GM18517 (cell line): ENCODE measurements around the gene ADGRL2.

Source experiments
- ATAC-seq: cut with Tn5 transposase; IDR thresholded peaks from one replicate; pipeline ENCODE4 v1.9.1; 2021; ENCODE audit warnings: mild to moderate bottlenecking, moderate library complexity; ENCODE audit not compliant: unreplicated experiment

The ADGRL2 gene

DNA sequence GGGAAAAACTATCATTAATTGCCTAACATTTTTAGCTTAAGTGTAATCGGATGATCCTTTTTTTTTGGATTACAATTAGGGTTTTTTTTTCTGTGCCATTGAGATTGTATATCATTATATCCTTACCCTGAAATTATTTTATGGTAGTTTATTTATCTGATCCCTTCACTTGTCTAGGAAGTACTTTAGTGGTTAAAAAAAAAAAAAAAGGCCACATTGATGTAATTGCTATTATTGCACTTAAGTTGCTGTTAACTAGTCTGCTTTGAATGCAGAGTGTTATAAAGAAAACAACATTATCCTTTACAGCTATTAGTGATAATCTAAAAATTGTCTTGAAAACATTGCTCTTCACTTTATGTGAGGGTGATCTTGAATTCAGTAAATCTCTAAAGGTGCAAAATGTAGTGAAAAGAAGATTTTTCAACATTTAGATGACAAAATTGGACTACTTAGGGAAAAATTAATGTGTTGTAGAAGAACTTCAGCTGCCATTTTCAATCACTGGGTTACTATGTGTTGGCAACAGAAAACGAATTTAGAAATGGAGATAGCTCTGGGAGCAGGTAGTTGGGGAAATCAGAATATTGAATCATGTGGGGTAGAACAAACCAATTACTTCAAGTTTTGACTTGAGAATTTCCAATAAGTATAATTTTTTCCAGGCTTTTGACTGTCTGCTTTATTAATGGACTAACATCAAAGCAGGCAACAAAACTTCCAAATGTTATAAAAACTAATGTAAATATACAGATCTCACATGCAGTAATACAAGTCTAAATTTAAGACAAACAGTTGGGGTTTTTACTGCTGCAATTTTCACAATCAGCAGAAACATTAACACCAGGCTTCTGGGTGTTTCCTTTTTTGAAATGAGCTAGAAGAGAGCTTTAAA is 5.0 kb downstream of the ADGRL2 start:
- no peak for ATAC-seq

DNA sequence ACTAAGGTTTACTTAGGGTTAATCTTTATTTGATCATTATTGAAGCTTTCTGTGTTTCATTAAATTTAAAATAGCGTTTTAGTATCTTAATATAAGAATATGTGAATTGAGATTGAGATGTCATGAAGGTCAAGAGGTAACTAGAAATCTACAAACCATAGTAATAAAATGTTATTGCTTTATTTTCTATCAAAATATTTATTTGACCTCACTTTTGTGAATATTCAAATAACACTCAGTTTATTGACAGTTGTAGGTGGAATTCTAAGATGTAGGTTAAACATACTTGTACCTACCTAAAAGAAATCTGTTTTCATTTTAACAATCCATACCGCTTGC is 5.7 kb downstream of the ADGRL2 start:
- no peak for ATAC-seq

DNA sequence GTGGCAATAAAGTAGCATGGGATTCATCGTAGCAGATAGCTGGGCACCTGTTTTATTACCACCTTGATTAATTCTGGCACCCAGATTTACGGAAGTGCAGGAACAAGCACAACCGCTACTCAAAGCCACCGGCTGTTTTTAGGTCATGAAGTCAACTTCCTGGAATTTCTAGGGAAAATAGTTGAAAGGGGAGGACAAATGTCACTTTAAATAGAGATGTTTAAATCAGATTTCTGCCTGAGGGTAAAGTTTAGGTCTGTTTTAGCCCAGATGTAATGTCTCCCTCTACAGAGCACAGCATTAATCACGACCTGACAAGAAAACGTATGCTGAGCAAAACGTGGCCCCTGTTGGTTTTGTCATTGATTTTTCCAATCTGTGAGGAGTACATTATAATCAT is 8.0 kb downstream of the ADGRL2 start:
- ATAC-seq, result no peak

DNA sequence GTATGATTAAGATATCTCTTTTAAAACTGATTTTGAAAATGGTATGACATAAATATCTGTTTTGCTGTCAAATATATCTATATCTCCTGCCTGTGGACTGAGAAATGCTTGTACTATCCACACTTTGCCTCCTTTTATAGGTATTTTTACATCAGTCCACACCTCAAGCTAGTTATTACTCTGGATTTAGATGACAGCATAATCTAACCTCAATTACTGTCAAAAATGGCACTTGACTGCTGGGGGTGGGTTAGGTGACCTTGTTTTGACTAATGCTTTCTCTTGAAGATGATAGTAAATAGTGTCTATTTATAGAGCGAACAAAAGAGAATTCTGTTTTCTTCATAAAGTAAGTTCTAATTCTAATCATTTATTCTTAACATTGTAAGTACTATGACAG is 9.1 kb downstream of the ADGRL2 start:
- ATAC-seq, result no peak

DNA sequence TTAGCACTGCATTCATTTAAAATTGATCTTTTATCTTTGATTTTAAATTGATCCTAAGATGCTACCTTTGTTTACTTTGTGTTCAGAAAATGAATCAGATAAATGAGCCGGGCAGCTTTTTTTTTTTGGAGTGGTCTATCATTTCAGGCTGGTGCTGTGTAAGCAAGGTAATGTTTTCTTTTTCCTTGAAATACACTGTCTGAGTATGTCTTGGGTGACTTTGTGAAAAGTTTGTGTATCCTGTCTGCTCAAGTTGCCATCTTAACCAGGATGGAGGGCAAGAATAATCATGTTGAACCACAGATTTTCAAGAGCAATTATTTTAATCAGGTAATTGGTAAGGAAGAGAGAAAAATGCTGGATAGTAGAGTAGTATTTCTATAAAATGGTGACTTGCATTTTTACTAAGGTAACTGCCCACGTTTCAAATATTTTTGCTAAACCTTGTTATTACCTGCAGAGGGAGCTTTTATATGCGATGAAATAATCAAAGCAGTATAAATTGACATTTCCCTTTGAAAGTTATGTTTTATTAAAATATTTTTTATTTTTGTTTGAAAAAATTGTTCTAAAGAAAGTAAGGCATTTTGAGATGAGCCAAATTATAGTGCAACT is 11.1 kb downstream of the ADGRL2 start:
- ATAC-seq, result no peak

DNA sequence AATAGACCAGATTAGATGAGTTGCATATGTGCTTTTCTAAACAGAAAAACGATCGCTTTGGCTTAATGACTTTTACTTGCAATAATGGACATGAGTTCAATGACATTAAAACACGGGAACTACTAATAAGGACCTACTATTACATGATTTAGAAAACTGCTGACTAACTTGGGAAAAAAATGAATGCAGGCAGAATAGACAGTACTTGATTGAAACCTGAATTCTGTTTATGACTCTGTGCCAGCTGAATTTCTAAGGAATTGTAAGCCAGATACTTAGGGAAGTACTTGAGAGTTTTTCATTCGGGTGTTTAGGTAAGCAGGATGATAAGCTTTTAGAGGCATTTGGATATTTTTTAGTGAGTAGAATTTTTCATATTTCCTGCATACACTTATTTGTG is 12.0 kb downstream of the ADGRL2 start:
- no peak for ATAC-seq

DNA sequence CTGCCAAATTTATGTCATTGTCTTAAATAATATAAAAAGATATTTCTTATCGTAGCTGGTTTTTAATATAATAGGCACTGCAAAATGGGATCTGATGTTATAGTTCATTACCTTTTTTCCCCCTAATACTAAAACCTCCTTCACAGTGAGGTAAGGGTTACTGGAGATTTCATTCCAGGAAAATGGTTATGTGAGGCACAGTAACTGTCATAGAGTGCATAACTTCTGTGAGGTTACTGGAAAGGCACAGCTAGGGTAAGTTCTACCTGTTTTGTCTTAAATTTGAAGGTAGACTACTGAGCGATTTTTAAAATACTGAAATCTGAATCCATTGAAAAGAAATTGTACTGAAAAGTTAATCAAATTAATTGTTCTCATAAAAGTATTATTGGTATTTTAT is 13.0 kb downstream of the ADGRL2 start:
- no peak for ATAC-seq

DNA sequence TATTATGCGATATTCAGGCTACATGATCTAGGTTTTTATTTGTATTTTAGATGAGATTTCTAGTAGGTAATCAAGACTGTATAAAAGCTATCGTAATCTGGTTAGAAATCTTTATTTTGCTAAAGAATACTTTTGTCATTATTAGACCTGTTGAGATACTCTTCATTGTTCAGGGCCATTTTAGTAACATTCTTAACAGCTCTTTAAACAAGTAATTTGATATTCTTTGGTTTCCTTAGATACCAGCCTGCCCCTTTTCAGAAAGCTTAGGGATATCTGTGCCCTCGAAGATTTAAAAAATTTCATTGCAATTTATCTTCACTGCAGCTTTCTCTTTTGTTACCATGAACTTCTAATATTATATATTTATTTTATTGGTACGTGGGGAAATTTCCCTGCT is 18.9 kb downstream of the ADGRL2 start:
- no peak for ATAC-seq

DNA sequence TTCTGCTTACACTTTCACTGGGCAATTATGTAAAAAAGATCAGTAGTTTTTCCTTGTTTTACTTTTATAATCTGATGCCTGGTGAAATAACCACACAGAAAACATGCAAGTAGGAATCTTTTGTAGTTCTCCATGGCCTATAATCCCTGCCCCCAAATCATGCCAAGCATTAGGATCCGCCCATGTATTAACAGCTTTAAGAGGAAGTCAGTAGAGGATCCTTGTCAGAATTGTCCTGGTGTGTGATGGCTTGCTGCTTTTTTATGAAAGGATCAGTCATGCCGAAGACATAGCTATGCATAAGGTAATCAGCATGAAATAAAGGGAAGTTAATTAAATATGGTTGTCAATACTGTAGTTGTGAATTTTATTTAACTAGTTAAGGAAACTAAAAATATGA is 20.0 kb downstream of the ADGRL2 start:
- no peak for ATAC-seq

DNA sequence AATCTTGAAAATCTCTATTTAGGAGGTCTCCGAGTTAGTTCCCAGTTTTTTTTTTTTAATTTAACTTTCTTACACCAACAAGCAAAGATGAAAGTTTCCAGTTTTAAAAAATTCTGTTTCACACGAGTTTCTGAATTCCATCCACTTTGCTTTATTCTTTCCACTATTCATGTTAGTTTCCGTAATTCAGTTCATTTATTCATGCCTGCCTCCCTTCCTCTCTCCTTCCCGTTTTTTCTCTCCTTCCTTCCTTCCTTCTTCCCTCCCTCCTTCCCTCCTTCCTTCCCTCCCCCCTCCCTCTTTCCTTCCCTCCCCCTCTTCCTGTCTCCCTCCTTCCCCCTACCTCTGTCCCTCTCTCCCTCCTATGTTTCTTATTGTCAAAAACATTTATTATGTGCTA is 22.3 kb downstream of the ADGRL2 start:
- no peak for ATAC-seq

DNA sequence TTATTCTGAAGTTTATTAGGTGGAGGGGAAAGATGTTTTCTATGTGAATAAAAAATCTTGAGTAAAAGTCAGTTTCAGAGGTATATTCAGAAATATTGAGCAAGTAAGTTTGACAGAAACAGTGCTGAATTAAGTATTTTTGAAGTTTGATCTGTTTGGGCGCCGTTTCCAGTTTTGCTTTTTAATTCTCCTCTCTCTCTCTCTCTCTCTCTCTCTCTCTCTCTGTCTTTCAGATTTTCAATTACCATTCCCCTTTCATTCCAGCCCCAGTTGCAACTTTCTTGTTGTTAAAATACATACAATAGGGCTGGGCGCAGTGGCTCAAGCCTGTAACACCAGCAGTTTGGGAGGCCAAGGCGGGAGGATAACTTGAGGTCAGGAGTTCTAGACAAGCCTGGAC is 24.0 kb downstream of the ADGRL2 start:
- ATAC-seq, result no peak

DNA sequence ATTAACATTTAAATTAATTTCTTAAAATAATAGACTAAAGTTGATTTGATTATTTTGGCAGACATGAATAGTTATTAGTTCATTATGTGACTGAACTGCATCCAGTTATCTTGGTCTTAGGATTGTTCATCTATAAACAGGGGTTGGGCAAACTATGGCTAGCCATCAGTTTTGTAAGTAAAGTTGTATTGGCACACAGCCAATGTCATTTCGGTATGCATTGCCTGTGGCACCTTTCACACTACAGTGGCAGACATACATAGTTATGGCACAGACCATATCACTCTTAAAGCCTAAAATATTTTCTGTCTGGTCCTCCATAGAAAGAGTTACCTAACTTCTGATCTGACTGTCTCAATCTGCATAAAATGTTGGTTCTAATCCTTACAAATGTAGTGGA is 27.2 kb downstream of the ADGRL2 start:
- no peak for ATAC-seq

DNA sequence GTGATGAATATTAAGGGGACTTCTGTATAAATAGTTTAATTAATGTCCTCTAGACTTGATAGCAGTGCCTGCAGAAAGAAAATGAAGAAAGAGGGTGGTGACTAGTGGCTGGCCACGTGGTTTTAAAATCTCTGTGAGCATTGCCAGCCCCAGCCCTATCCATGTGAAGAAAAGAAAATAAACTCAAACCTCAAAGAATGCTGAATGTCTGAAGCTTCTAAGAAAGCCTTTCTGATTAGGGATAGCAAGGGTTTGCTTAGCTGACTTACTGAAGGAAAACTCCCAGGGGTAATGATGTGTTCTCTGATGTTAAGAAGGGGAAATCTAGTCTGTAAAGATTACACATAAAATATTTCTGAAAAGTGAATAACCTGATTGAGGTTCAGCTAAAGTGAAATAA is 31.8 kb downstream of the ADGRL2 start:
- ATAC-seq, result no peak

DNA sequence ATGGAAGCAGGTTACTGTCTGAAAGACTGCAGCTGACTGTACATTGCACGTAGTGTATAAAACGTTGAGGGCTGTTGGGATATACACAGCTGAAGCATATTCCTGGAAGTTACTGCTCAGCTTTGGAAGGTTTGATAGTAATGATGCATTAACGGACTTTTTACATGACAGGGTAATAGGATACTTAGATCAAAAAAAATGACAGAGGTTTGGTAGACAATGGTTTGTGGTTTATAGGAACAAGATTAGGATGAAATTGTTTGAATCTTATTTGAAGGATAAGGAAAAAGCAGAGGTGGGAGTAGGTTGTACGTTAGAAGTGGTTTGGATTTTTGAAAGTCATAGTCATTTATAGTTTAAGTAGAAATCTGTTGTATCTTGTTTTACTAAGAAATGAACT is 33.0 kb downstream of the ADGRL2 start:
- ATAC-seq, result no peak

DNA sequence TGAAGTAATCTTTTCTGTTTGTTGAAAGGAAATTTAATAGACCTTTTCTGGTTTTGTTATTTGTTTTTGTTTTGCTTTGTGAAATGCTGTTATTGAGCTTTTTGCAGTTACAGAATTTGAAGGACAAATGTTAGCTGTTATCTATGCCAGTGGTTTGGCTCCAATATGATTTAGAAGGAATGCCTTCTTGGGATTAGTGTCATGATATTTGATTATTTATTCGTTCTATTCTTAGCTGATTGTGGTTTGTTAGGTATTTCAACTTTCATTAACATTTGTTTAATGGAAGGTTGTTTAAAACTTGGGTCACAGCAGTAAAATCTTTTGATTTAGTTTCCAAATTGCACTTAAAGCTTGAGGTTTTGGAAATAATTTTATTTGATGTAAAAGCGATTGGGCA is 33.5 kb downstream of the ADGRL2 start:
- ATAC-seq, result no peak

DNA sequence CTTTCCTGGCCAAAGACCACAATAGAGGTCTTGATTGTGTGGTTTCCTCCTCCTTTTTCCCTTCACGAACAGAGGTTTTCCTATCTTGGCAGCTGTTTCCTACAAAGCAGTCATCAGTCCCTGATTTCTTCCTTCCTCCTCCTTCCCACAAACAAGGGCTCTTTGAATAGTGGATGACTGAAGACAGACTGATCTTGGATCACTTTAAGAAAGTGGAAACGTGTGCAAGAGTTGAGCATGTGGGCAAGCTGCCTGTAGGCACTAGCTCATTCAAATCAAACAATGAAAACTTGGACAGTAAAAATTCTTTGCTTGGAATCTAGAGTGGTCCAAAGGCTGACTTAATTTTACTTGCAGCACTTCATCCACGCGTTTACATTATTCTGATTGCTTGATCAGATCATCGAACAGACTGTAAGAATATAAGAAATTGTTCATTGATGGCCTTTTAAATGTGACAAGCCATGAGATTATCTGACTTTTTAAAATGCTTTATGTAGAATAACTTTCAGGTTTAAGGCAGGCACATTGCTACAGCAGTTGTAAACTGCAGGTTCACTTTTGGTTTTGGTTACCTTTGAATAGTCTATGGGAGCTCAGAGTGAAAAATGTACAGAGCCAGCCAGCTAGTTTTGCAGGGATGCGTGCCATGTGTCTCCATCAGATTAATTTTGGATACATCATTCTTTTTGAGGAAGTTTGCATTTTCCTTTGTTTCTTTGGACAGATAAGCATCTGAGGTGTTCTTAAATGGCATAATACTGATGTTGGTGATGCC is 34.4 kb downstream of the ADGRL2 start:
- ATAC-seq, result no peak

DNA sequence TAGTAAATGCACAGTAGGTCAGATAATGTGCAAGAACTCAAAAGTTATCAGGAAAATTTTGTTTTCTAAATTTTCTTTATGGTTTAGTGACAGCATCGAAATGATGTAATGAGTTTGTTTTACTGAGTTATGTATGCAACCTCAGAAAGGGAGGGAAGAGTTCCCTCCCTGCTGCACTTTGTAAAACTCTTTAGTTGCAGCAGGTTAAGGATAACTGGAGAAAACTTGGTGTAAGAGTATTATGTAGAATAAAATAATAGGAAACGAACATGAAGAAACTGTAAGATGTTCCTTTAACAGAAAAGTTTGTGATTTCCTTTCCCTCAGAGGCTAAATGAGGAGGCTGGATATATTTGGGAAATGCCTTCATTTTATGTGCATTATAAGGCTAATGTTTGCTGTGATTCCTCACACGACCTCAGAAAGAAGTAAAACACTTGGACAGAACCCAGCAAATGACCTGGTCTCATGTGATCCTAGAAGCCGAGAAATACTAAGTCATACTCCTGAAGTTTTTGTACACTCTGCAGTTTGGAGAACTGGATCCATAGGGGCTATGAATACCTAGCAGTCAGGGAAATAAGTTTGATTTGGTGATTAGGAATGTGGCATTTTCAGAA is 35.4 kb downstream of the ADGRL2 start:
- no peak for ATAC-seq

DNA sequence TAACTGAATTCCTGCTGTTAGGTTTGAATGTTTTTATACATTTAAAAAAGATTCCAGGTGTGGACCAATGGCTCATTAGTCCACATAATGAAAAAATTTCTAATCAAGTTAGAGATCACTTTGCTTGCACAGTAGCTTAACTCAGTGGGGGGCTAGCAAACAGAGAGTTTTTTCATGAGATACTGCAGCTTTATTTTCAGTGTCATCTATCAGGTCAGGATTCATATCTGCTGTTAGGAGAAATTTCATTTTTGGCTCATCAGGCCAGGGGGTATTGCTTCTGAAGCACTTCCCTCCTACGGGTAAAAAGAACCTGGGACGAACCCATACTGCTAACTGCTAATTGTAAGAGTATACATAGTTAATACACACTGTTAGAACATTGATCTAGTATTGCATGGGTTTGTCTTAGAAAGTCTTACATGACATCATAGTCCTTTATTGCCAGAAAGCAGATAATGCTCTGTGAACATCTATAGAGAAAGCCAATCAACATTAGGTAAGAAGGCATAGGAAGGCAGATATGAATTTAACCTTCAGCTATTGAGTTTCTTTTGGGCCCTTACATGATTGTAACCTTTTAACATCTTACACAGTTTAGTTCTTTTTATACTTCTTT is 38.0 kb downstream of the ADGRL2 start:
- ATAC-seq, result no peak

DNA sequence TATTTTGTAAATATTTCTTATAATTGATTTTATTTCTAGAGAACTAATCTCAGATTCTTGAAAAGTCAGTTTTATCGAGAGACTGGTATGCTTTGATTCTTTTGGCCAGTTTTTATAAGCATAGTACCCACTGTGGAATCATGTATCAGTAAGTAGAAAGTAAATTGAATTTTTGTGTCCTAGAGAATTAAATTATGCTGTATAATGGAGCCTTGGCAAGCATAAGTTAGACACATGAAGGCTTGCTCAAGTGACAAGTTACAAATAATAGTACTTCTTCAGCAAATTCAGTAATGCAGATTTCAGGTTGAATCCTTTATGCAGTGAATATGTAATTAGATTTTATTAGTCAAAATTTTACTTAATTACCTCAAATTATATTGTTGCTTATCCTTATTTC is 40.1 kb downstream of the ADGRL2 start:
- ATAC-seq, result no peak

DNA sequence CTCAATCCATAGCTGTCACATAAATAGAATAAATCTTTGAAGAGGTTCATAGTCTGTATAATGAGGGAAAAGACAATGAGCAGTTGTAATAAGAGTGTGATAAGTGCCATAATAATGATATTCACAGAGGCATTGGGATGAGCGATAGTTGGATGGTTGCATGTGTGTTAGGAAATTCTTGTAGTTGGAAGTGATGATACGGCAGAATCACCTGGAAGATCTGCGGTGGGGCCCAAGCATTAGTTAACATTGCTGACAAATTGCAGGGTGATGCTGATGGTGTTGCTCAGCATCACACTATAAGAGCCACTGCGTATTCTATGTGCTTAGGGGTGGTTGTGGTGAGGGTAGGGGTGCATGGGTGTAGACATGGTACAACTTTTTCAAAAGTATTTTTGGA is 41.1 kb downstream of the ADGRL2 start:
- no peak for ATAC-seq

DNA sequence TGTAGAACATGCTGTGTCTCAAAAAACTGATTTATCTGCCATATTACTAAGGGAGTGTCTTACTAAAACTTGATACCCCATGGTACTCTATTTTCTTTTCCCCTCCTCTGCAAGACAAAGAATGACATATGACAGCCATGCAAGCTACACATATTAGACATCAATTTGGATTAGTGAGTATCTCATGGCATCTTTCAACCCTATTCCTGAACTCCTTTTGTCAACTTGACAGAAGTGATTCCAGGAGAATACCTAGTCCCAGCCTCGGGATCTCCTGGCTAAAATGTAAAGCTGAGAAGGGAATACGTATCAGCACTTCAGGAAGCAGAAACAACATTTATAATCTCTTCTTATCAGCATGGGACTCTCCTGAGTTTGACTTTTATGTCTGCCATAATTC is 43.7 kb downstream of the ADGRL2 start:
- no peak for ATAC-seq
